GM12878 (cell line): ENCODE data around the gene CCDC81. TPM values are rescaled to one million over a fixed set of nuclear protein-coding genes. Genes with fewer than 3 reads are reported as not detected.

Source experiments
- ATAC-seq: fragments of 200-7000 bp; cut with Tn5 transposase; 3 replicates; pipeline ENCODE4 v1.9.1; 2020; ENCODE audit warnings: mild to moderate bottlenecking, moderate library complexity
- BruUV-seq: library from RNA; stranded (reverse); fragments of 400-500 nt; replicated peaks from 2 replicates; lab custom pipeline; 2021; lab: Mats Ljungman, UMichigan
- CTCF ChIA-PET: fragments of 300-600 bp; sonication (Branson Sonifier 250); formaldehyde crosslinking; extraction: SDS; loops from one replicate; lab custom pipeline; 2021; ENCODE audit warnings: inconsistent platforms; lab: Yijun Ruan, JAX
- POLR2A ChIA-PET: fragments of 350-600 bp; formaldehyde crosslinking; extraction: SDS; loops from one replicate; lab custom pipeline; 2021; ENCODE audit warnings: inconsistent platforms; lab: Charles Lee
- RAD21 ChIA-PET: fragments of 300-600 bp; sonication (Branson Sonifier 250); formaldehyde crosslinking; loops from one replicate; lab custom pipeline; 2023; ENCODE audit warnings: antibody characterized with exemption; ENCODE audit not compliant: unreplicated experiment; lab: Charles Lee
- SMC1A ChIA-PET: fragments of 300-600 bp; sonication (Branson Sonifier 250); formaldehyde crosslinking; loops from one replicate; lab custom pipeline; 2023; ENCODE audit not compliant: unreplicated experiment, uncharacterized antibody; lab: Charles Lee
- DNase-seq: peaks from one replicate; pipeline ENCODE4 v3.0.0-alpha.2; 2011; ENCODE audit warnings: low read depth, low spot score
- FAIRE-seq: peaks from 3 replicates; lab custom pipeline; 2011; peaks lifted over from hg19 to GRCh38; lab: Jason Lieb, UNC
- H2AFZ ChIP-seq: 2 replicates; pipeline ENCODE4 v1.6.0; 2011; ENCODE audit warnings: low read depth, low read length, control low read depth; ENCODE audit not compliant: control insufficient read depth
- H3K27ac ChIP-seq: 2 replicates; pipeline ENCODE4 v1.5.1; 2011; ENCODE audit warnings: control low read depth; ENCODE audit not compliant: control insufficient read depth, insufficient read depth
- H3K27me3 ChIP-seq, 2 experiments: replicated peaks in 1 of 2; 2 replicates each; pipeline versions ENCODE4 v1.6.0 to v1.6.1; 2011; ENCODE audit warnings: low read length in 1 of 2; ENCODE audit not compliant: control insufficient read depth in 2 of 2, insufficient read depth in 2 of 2
- H3K36me3 ChIP-seq, 2 experiments: 2 replicates each; pipeline ENCODE4 v1.5.1; 2011; ENCODE audit warnings: low read length in 1 of 2; ENCODE audit not compliant: control insufficient read depth in 2 of 2, insufficient read depth in 2 of 2
- H3K4me1 ChIP-seq: 2 replicates; pipeline ENCODE4 v1.6.1; 2011; ENCODE audit warnings: mild to moderate bottlenecking, low read length, moderate library complexity, mixed read lengths; ENCODE audit not compliant: control insufficient read depth, insufficient read depth
- H3K4me2 ChIP-seq: 2 replicates; pipeline ENCODE4 v1.6.0; 2011; ENCODE audit warnings: control low read depth; ENCODE audit not compliant: control insufficient read depth, insufficient read depth
- H3K4me3 ChIP-seq: fragments of 200-600 bp; sonication (generic); 2 replicates; pipeline ENCODE4 v1.5.1; 2016
- H3K79me2 ChIP-seq: 2 replicates; pipeline ENCODE4 v1.6.0; 2011; ENCODE audit warnings: low read length; ENCODE audit not compliant: control insufficient read depth, insufficient read depth
- H3K9ac ChIP-seq: 2 replicates; pipeline ENCODE4 v1.8.0; 2011; ENCODE audit warnings: low read length, control low read depth, mixed read lengths; ENCODE audit not compliant: control insufficient read depth, insufficient read depth
- H3K9me3 ChIP-seq: replicated peaks from 3 replicates; pipeline ENCODE4 v1.5.1; 2011; ENCODE audit warnings: mild to moderate bottlenecking, low read length; ENCODE audit not compliant: control insufficient read depth, insufficient read depth
- H4K20me1 ChIP-seq: 2 replicates; pipeline ENCODE4 v1.6.0; 2011; ENCODE audit not compliant: control insufficient read depth, insufficient read depth
- BMI1 ChIP-seq: fragments of 450-650 bp; IDR thresholded peaks from 2 replicates; pipeline ENCODE4 v1.6.1; 2016; ENCODE audit warnings: mild to moderate bottlenecking, moderate library complexity, borderline replicate concordance
- CBX5 ChIP-seq: sonication (generic); IDR thresholded peaks from 2 replicates; pipeline ENCODE4 v1.6.1; 2016; ENCODE audit warnings: low read depth, moderate library complexity, mild to moderate bottlenecking, inconsistent platforms
- CREB1 ChIP-seq: IDR thresholded peaks from 2 replicates; pipeline ENCODE4 v1.6.1; 2012; ENCODE audit warnings: low read depth, mild to moderate bottlenecking, inconsistent platforms
- FOXK2 ChIP-seq: fragments of 450-650 bp; IDR thresholded peaks from 2 replicates; pipeline ENCODE4 v1.6.1; 2017; ENCODE audit warnings: mild to moderate bottlenecking, moderate library complexity
- IRF4 ChIP-seq: IDR thresholded peaks from 2 replicates; pipeline ENCODE4 v1.6.1; 2011; ENCODE audit warnings: low read depth, low read length
- NBN ChIP-seq: fragments of 450-650 bp; IDR thresholded peaks from 2 replicates; pipeline ENCODE4 v1.6.1; 2016
- PAX5 ChIP-seq: IDR thresholded peaks from 2 replicates; pipeline ENCODE4 v1.6.1; 2011; ENCODE audit warnings: low read depth, low read length, borderline replicate concordance
- RAD51 ChIP-seq: fragments of 450-650 bp; IDR thresholded peaks from 2 replicates; pipeline ENCODE4 v1.6.1; 2016; ENCODE audit warnings: moderate library complexity, mild to moderate bottlenecking, inconsistent platforms
- RELA ChIP-seq: fragments of 450-650 bp; IDR thresholded peaks from 2 replicates; pipeline ENCODE4 v1.8.0; 2014; ENCODE audit warnings: borderline replicate concordance; ENCODE audit not compliant: partially characterized antibody
- ZNF207 ChIP-seq: fragments of 450-650 bp; IDR thresholded peaks from 2 replicates; pipeline ENCODE4 v1.6.1; 2014; ENCODE audit warnings: antibody characterized with exemption, mild to moderate bottlenecking, borderline replicate concordance
- WGBS: methylation state at CpG from one replicate; pipeline ENCODE4 v1.1.6; 2016; ENCODE audit warnings: low lambda C conversion rate; ENCODE audit not compliant: insufficient replicate concordance, insufficient coverage; ENCODE audit errors: missing lambda C conversion rate; 5-methylcytosine and 5-hydroxymethylcytosine counted together
- in situ Hi-C: fragments of 300-500 bp; cut with MboI; formaldehyde crosslinking; loops from 9 replicates; pipeline ENCODE4 v1.14.3; 2018; ENCODE audit warnings: mixed read lengths
- intact Hi-C: fragments of 100-400 bp; cut with micrococcal nuclease; formaldehyde crosslinking; loops from one replicate; pipeline ENCODE4 v1.14.2; 2022; ENCODE audit not compliant: unreplicated experiment
- polyA plus RNA-seq, 11 experiments: library from polyadenylated mRNA; depleted of rRNA in 4 of 11; unstranded in 6 of 11; stranded (reverse) in 5 of 11; fragments of >200 nt; fragmentation: Nextera tagmentation in 4 of 11; fragmentation: Illumina TruSeq in 1 of 11; extraction: Ambion mirVana in 4 of 11; extraction: Trizol in 1 of 11; gene quantifications; 1 replicate in 1 of 11; 2 replicates in 10 of 11; pipeline versions ENCODE4 v1.2.1 to v1.2.3, GENCODE V29; 2011 to 2016; ENCODE audit warnings: inconsistent platforms in 2 of 11, missing spikeins in 2 of 11, low read depth in 1 of 11
- total RNA-seq, 4 experiments: library from RNA; depleted of rRNA in 3 of 4; stranded (reverse); fragments of >200 nt in 3 of 4; fragmentation: Illumina TruSeq in 1 of 4; extraction: Trizol in 1 of 4; gene quantifications; 2 replicates each; pipeline versions ENCODE4 v1.2.1 to v1.2.3, GENCODE V29; 2013 to 2021
- TF ChIP-seq, protein P1 (sequence below): fragments of 450-650 bp; formaldehyde crosslinking; IDR thresholded peaks from 2 replicates; pipeline ENCODE4 v1.4.0; 2020; ENCODE audit warnings: mild to moderate bottlenecking, moderate library complexity
- TF ChIP-seq, protein P2 (sequence below): fragments of 450-650 bp; IDR thresholded peaks from 2 replicates; pipeline ENCODE4 v1.6.1; 2018; ENCODE audit warnings: mild to moderate bottlenecking, low read depth, moderate library complexity; ENCODE audit not compliant: partially characterized antibody
- TF ChIP-seq, protein P3 (sequence below): IDR thresholded peaks from 2 replicates; pipeline ENCODE4 v1.6.1; 2011; ENCODE audit warnings: low read depth, low read length, improper control_type of control experiment, borderline replicate concordance
- TF ChIP-seq, protein P4 (sequence below): fragments of 450-650 bp; IDR thresholded peaks from 2 replicates; pipeline ENCODE4 v1.6.1; 2017; ENCODE audit warnings: mild to moderate bottlenecking

The CCDC81 gene
- total and polyA plus RNA-seq, 10 of the 15 experiments (the other 5 are each of a cell fraction or from before 2014, with no cell fraction given) = 0.06 to 0.53 (median 0.22) TPM

DNA sequence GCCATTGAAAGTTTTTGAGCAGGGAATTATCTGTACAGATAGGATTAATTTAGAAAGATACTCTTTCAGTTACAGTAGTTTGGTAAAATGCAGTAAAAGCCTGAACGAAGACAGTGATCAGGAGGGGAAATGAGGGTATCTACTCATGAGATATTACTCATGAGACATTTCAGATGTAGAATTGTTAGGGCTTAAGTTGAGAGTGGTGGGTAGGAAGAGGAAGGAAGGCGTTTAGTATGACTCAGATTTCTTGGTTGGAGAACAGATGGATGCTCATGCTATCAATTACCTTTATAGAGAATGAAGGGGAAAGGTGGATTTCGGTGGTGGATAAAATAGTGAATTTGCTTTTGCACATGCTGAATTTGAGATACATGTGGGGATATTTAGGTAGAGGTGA, 15.8 kb downstream of the CCDC81 start (continued):
- TF ChIP-seq FOXK2 (no peak), CREB1 (no peak), RAD51 (no peak), NBN (no peak), PAX5 (no peak), RELA (no peak)
- TF ChIP-seq, protein P1, sequence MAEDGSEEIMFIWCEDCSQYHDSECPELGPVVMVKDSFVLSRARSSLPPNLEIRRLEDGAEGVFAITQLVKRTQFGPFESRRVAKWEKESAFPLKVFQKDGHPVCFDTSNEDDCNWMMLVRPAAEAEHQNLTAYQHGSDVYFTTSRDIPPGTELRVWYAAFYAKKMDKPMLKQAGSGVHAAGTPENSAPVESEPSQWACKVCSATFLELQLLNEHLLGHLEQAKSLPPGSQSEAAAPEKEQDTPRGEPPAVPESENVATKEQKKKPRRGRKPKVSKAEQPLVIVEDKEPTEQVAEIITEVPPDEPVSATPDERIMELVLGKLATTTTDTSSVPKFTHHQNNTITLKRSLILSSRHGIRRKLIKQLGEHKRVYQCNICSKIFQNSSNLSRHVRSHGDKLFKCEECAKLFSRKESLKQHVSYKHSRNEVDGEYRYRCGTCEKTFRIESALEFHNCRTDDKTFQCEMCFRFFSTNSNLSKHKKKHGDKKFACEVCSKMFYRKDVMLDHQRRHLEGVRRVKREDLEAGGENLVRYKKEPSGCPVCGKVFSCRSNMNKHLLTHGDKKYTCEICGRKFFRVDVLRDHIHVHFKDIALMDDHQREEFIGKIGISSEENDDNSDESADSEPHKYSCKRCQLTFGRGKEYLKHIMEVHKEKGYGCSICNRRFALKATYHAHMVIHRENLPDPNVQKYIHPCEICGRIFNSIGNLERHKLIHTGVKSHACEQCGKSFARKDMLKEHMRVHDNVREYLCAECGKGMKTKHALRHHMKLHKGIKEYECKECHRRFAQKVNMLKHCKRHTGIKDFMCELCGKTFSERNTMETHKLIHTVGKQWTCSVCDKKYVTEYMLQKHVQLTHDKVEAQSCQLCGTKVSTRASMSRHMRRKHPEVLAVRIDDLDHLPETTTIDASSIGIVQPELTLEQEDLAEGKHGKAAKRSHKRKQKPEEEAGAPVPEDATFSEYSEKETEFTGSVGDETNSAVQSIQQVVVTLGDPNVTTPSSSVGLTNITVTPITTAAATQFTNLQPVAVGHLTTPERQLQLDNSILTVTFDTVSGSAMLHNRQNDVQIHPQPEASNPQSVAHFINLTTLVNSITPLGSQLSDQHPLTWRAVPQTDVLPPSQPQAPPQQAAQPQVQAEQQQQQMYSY (CRISPR knock-in tag) = no peak

DNA sequence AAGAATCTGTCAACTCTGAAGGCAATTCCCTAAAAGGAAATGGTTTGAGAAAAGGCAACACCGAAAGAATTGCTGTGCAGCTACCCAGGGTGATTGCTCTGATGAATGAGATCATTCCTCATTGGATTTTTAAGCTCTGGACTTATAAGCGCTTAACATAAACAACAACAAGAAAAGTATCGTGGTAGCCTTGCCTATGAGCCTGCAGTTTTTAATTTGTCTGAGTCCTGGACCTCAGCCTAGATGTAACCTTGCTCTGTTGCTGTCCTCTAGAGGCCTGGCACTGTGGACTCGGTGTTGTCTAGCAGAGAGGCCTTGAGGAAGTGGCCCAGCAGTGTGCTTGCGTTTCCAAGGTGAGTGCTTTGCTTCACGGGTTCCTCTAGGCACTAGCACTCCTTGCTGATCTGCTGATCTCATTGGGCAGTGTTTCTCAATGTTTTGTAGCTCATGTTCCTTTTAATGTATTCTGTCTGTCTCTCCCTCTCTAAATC, 20.4 kb downstream of the CCDC81 start:
- H3K27me3 ChIP-seq = no peaks in the 10 kb centered on the region
- no peak for FAIRE-seq
- TF ChIP-seq, protein P2, sequence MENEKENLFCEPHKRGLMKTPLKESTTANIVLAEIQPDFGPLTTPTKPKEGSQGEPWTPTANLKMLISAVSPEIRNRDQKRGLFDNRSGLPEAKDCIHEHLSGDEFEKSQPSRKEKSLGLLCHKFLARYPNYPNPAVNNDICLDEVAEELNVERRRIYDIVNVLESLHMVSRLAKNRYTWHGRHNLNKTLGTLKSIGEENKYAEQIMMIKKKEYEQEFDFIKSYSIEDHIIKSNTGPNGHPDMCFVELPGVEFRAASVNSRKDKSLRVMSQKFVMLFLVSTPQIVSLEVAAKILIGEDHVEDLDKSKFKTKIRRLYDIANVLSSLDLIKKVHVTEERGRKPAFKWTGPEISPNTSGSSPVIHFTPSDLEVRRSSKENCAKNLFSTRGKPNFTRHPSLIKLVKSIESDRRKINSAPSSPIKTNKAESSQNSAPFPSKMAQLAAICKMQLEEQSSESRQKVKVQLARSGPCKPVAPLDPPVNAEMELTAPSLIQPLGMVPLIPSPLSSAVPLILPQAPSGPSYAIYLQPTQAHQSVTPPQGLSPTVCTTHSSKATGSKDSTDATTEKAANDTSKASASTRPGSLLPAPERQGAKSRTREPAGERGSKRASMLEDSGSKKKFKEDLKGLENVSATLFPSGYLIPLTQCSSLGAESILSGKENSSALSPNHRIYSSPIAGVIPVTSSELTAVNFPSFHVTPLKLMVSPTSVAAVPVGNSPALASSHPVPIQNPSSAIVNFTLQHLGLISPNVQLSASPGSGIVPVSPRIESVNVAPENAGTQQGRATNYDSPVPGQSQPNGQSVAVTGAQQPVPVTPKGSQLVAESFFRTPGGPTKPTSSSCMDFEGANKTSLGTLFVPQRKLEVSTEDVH = no peak
- TF ChIP-seq, protein P3, sequence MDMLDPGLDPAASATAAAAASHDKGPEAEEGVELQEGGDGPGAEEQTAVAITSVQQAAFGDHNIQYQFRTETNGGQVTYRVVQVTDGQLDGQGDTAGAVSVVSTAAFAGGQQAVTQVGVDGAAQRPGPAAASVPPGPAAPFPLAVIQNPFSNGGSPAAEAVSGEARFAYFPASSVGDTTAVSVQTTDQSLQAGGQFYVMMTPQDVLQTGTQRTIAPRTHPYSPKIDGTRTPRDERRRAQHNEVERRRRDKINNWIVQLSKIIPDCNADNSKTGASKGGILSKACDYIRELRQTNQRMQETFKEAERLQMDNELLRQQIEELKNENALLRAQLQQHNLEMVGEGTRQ = no peak
- TF ChIP-seq BMI1 (no peak), PAX5 (no peak), ZNF207 (no peak), IRF4 (no peak), CBX5 (no peak)
- TF ChIP-seq, protein P4, sequence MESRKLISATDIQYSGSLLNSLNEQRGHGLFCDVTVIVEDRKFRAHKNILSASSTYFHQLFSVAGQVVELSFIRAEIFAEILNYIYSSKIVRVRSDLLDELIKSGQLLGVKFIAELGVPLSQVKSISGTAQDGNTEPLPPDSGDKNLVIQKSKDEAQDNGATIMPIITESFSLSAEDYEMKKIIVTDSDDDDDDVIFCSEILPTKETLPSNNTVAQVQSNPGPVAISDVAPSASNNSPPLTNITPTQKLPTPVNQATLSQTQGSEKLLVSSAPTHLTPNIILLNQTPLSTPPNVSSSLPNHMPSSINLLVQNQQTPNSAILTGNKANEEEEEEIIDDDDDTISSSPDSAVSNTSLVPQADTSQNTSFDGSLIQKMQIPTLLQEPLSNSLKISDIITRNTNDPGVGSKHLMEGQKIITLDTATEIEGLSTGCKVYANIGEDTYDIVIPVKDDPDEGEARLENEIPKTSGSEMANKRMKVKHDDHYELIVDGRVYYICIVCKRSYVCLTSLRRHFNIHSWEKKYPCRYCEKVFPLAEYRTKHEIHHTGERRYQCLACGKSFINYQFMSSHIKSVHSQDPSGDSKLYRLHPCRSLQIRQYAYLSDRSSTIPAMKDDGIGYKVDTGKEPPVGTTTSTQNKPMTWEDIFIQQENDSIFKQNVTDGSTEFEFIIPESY = no peak

More for the DNA sequence above, 20.4 kb downstream of the CCDC81 start:
- ChIA-PET POLR2A (no interaction called here), CTCF (no interaction called here), RAD21 (no interaction called here), SMC1A (interaction anchor here (0.6 to 1.7 kb wide), 3 partner anchors 9 to 146 kb away, joined by 3 to 6 read pairs (median 4); no protein-coding TSS in a partner anchor)
- Histone ChIP-seq H3K9me3 (no peaks in the 10 kb centered on the region), H3K4me1 (no peaks in the 10 kb centered on the region), H3K9ac (no peak overlapping the region), H3K36me3 (no peaks in the 10 kb centered on the region), H4K20me1 (no peaks in the 10 kb centered on the region), H3K27ac (no peak overlapping the region), H3K4me2 (no peak overlapping the region), H2AFZ (no peak overlapping the region), H3K4me3 (no peak overlapping the region), H3K79me2 (no peaks in the 10 kb centered on the region)
- DNase-seq (no peak), ATAC-seq (peak; percentile 31; the same call in 1 of the 3 replicates)
- 46% methylated on average over 6 of the region's 6 CpGs for WGBS
- intact Hi-C loops = no loop called here
- BruUV-seq = no TSS peak
- in situ Hi-C loops = no loop called here
